Thoracic aorta (tissue), 2 donors: ENCODE measurements around the gene CCDC116. TPM values are rescaled to one million over a fixed set of nuclear protein-coding genes. Genes with fewer than 3 reads are reported as not detected.
"Not testable (repeated sequence)": the region's sequence is repeated elsewhere in the genome, so short reads cannot be mapped to it uniquely, and the experiment has no call there.

Experiments used
- ATAC-seq: fragments of 150-250 bp; one replicate; pipeline ENCODE4 v1.8.0; 2017; ENCODE audit warnings: low read depth; ENCODE audit not compliant: insufficient number of reproducible peaks, low FRiP score
- DNase-seq: peaks from one replicate; pipeline ENCODE4 v3.0.0-alpha.2; 2020; ENCODE audit warnings: low spot score
- H3K27ac ChIP-seq, 2 donors: fragments of 200-600 bp; sonication (generic); 1 replicate in 1 of 2; 2 replicates in 1 of 2; pipeline ENCODE4 v1.5.1; 2016; ENCODE audit warnings: mild to moderate bottlenecking in 2 of 2, moderate library complexity in 2 of 2
- H3K27me3 ChIP-seq: fragments of 200-600 bp; sonication (generic); replicated peaks from 2 replicates; pipeline ENCODE4 v1.6.0; 2016; ENCODE audit warnings: mild to moderate bottlenecking; ENCODE audit not compliant: insufficient read depth
- H3K36me3 ChIP-seq: fragments of 200-600 bp; sonication (generic); one replicate; pipeline ENCODE4 v1.5.1; 2016
- H3K4me1 ChIP-seq, 2 donors: fragments of 200-600 bp; sonication (generic); 1 replicate in 1 of 2; 2 replicates in 1 of 2; pipeline versions ENCODE4 v1.5.1 to v1.6.0; 2016; ENCODE audit warnings: low read depth in 2 of 2, mild to moderate bottlenecking in 1 of 2; ENCODE audit not compliant: control insufficient read depth in 1 of 2
- H3K4me3 ChIP-seq: fragments of 200-600 bp; sonication (generic); 2 replicates; pipeline ENCODE4 v1.5.1; 2016; ENCODE audit warnings: mild to moderate bottlenecking
- H3K9me3 ChIP-seq: fragments of 200-600 bp; sonication (generic); 2 replicates; pipeline ENCODE4 v1.5.1; 2016
- CTCF ChIP-seq: fragments of 200-600 bp; sonication (generic); IDR thresholded peaks from one replicate; pipeline ENCODE4 v1.5.1; 2019; ENCODE audit warnings: antibody characterized with exemption
- total RNA-seq, 2 donors: library from RNA; depleted of rRNA; stranded (reverse); fragments of >200 nt; gene quantifications; one replicate each; pipeline versions ENCODE4 v1.1.0 to v1.2.3, GENCODE V29; 2016

Gene CCDC116
- total RNA-seq, 2 donors from 2014 or later, result 0.71 TPM; not detected in 1

- no peaks in the 10 kb centered on the region for H3K36me3 ChIP-seq
Measured at GRCh38 chr22:21634844-21635243, 2.3 kb downstream of the CCDC116 start.

GRCh38 chr22:21635771-21636510 lies 3.4 kb downstream of the CCDC116 start:
- no peaks in the 10 kb centered on the region for H3K4me1 ChIP-seq
- no peak overlapping the region for H3K27ac ChIP-seq
- no peaks in the 10 kb centered on the region for H3K27me3 ChIP-seq
- TF ChIP-seq CTCF, result no peak
- ATAC-seq (no peak), DNase-seq (no peak)
- no peaks in the 10 kb centered on the region for H3K9me3 ChIP-seq
- no peaks in the 10 kb centered on the region for H3K36me3 ChIP-seq
- no peak overlapping the region for H3K4me3 ChIP-seq

More at GRCh38 chr22:21634844-21635243, 2.3 kb downstream of the CCDC116 start:
- no peak overlapping the region for H3K27ac ChIP-seq
- TF ChIP-seq CTCF, result no peak
- H3K27me3 ChIP-seq, result no peaks in the 10 kb centered on the region
- no peaks in the 10 kb centered on the region for H3K9me3 ChIP-seq
- no peak for DNase-seq
- ATAC-seq, result no peak
- H3K4me3 ChIP-seq, result no peak overlapping the region
- H3K4me1 ChIP-seq, result peaks cover 0 to 5% of the 10 kb centered on the region in 2 donors

- DNase-seq, result no peak
- Histone ChIP-seq H3K9me3 (no peaks in the 10 kb centered on the region), H3K27ac (no peak overlapping the region), H3K36me3 (no peaks in the 10 kb centered on the region), H3K27me3 (no peaks in the 10 kb centered on the region), H3K4me3 (no peak overlapping the region), H3K4me1 (peaks cover 0 to 8% of the 10 kb centered on the region in 2 donors)
- no peak for TF ChIP-seq CTCF
- no peak for ATAC-seq
Measured at GRCh38 chr22:21636629-21637218, 4.2 kb downstream of the CCDC116 start.

GRCh38 chr22:21637450-21637849 lies 4.9 kb downstream of the CCDC116 start:
- H3K9me3 ChIP-seq, H3K4me3 ChIP-seq, ATAC-seq, H3K27me3 ChIP-seq, DNase-seq, H3K4me1 ChIP-seq, H3K27ac ChIP-seq, H3K36me3 ChIP-seq: not testable (repeated sequence)

- no peaks in the 10 kb centered on the region for H3K27me3 ChIP-seq
- TF ChIP-seq CTCF, result no peak
- peaks cover 0 to 17% of the 10 kb centered on the region in 2 donors for H3K4me1 ChIP-seq
- H3K27ac ChIP-seq, result no peak overlapping the region
- DNase-seq (no peak), ATAC-seq (no peak)
- H3K4me3 ChIP-seq, result no peak overlapping the region
- H3K9me3 ChIP-seq, result no peaks in the 10 kb centered on the region
- H3K36me3 ChIP-seq, result no peaks in the 10 kb centered on the region
Measured at GRCh38 chr22:21639359-21639758, 6.8 kb downstream of the CCDC116 start.
